ENCODE data around the gene RBKS.
A peak's percentile ranks its signal among the peaks of the same experiment; 100 is the strongest.

The RBKS gene

DNA sequence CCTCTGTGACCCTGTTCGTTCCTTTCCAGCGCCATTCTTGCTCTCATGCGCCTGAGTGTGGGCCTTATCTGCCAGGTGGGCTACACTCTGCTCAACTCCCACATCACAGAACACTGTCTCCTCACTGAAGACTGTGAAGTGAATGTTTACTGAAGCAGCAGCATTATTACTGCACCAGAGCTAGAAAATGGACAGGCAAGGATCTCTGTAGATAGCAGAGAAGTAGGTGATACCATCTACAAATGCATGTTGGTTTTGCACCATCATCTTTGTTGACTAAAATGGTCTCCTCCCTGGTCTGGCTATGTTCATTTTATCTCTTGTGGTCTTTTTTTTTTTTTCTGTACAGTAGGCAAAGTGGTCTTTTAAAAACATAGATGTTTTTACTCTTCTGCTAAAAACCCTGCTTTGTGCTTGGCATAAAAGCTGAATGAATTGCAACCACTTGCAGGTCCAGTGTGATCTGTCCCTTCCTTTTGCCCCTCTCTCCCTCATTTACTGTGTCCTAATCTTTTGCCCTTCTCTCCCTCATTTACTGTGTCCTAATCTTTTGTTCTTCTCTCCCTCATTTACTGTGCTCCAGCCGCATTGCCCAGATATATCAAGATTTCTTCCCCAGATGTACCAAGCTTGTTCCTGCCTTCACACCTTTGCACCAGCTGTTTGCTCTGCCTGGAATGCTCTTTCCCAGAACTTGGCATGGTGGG lies 35.7 kb upstream of the RBKS start:
- H3K27ac Mint-ChIP-seq: peak overlapping the region in 2 of 3 experiments; percentile 60 to 77
- TF ChIP-seq, protein P1, sequence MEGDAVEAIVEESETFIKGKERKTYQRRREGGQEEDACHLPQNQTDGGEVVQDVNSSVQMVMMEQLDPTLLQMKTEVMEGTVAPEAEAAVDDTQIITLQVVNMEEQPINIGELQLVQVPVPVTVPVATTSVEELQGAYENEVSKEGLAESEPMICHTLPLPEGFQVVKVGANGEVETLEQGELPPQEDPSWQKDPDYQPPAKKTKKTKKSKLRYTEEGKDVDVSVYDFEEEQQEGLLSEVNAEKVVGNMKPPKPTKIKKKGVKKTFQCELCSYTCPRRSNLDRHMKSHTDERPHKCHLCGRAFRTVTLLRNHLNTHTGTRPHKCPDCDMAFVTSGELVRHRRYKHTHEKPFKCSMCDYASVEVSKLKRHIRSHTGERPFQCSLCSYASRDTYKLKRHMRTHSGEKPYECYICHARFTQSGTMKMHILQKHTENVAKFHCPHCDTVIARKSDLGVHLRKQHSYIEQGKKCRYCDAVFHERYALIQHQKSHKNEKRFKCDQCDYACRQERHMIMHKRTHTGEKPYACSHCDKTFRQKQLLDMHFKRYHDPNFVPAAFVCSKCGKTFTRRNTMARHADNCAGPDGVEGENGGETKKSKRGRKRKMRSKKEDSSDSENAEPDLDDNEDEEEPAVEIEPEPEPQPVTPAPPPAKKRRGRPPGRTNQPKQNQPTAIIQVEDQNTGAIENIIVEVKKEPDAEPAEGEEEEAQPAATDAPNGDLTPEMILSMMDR (IDR thresholded peaks at IDR 0.05; ENCODE audit: unreplicated experiment in 3 of 3): no peak
- peaks cover 13% of the 10 kb centered on the region for H3K36me3 Mint-ChIP-seq (ENCODE audit: low read depth)
- H3K27me3 Mint-ChIP-seq (ENCODE audit: low read depth): no peaks in the 10 kb centered on the region
- H3K9me3 Mint-ChIP-seq: no peaks in the 10 kb centered on the region
- H3K4me3 Mint-ChIP-seq: no peak overlapping the region
- peaks cover 26% of the 10 kb centered on the region for H3K4me1 Mint-ChIP-seq

DNA sequence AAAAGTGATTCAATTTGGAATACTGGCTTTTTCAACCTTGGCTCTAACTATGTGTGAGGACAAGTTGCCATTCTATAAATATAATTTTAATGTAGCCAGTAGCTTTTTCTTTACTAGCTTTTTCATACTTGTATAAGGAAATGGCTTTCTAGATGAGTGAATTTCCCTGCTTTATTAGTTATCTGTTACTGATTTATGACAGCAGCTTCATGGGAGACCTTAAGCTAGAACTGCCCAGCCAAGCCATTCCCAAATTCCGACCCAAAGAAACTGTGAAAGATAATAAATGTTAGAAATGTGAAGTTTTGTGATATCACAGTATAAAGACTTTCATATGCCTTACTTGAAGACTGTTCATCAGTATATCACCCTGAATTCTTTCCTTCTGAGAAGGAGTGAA lies 32.7 kb upstream of the RBKS start:
- Mint-ChIP-seq H3K4me1 (peaks cover 27% of the 10 kb centered on the region), H3K9me3 (no peaks in the 10 kb centered on the region), H3K27ac (peak overlapping the region; percentile 55 to 90 (median 73)), H3K4me3 (peak overlapping the region in 1 of 3 experiments; percentile 15), H3K36me3 (ENCODE audit: low read depth) (peaks cover 5% of the 10 kb centered on the region), H3K27me3 (ENCODE audit: low read depth) (no peaks in the 10 kb centered on the region)
- TF ChIP-seq, protein P1 (IDR thresholded peaks at IDR 0.05; ENCODE audit: unreplicated experiment in 3 of 3): no peak

GRCh38 chr2:27921880-27922547 lies 31.8 kb upstream of the RBKS start:
- TF ChIP-seq, protein P1 (IDR thresholded peaks at IDR 0.05; ENCODE audit: unreplicated experiment in 3 of 3): no peak
- Mint-ChIP-seq H3K36me3 (ENCODE audit: low read depth) (peaks cover 5% of the 10 kb centered on the region), H3K4me3 (no peak overlapping the region), H3K27me3 (ENCODE audit: low read depth) (no peaks in the 10 kb centered on the region), H3K9me3 (no peaks in the 10 kb centered on the region), H3K27ac (peak overlapping the region; percentile 46 to 74 (median 73)), H3K4me1 (peaks cover 21% of the 10 kb centered on the region)

GRCh38 chr2:27921424-27921823 lies 31.2 kb upstream of the RBKS start:
- TF ChIP-seq, protein P1 (IDR thresholded peaks at IDR 0.05; ENCODE audit: unreplicated experiment in 3 of 3): no peak
- H3K27ac Mint-ChIP-seq: no peak overlapping the region
- peaks cover 18% of the 10 kb centered on the region for H3K4me1 Mint-ChIP-seq
- peaks cover 5% of the 10 kb centered on the region for H3K36me3 Mint-ChIP-seq (ENCODE audit: low read depth)
- H3K27me3 Mint-ChIP-seq (ENCODE audit: low read depth): no peaks in the 10 kb centered on the region
- H3K9me3 Mint-ChIP-seq: no peaks in the 10 kb centered on the region
- no peak overlapping the region for H3K4me3 Mint-ChIP-seq

DNA sequence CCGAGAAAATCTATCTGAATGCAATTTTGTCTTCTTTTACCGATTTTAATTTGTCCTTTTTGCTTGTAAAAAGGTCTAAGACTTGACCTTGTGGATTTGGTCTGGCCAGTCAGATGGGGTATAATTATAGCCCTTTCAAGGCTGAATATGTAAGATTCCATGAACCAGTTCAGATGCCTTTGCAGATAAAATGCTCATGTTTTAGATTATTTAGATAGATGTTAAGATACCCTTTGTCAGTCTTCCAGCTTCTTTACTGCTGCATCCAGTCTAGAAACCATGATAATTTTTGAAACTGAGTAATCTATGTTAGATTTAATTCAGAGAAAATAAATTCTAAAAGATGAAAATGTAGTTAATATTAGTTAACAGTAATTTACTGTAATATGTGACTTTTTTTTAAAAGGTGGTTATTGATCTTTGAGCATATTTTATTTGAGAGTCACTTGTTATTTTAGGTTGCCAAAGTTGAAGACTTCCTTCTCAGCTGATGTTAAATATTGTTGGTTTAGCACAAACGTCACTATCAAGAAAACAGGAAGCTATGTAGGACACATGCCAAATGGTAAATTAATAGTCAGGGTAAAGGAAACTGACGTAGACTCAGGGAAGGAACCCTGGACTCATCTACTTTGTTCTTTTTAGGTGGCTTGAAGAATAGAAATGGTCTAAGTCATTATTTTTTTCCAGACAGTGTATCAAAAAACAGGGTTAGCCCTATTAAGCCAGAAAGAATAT lies 30.1 kb upstream of the RBKS start:
- TF ChIP-seq, protein P1 (IDR thresholded peaks at IDR 0.05; ENCODE audit: unreplicated experiment in 3 of 3): no peak
- Mint-ChIP-seq H3K9me3 (no peaks in the 10 kb centered on the region), H3K4me3 (no peak overlapping the region), H3K4me1 (peaks cover 14% of the 10 kb centered on the region), H3K36me3 (ENCODE audit: low read depth) (peaks cover 2% of the 10 kb centered on the region), H3K27me3 (ENCODE audit: low read depth) (no peaks in the 10 kb centered on the region), H3K27ac (peak overlapping the region; percentile 24 to 84 (median 54))

Data from nephron (organoid).